ENCODE measurements around the gene TMEM181.

The TMEM181 gene

DNA sequence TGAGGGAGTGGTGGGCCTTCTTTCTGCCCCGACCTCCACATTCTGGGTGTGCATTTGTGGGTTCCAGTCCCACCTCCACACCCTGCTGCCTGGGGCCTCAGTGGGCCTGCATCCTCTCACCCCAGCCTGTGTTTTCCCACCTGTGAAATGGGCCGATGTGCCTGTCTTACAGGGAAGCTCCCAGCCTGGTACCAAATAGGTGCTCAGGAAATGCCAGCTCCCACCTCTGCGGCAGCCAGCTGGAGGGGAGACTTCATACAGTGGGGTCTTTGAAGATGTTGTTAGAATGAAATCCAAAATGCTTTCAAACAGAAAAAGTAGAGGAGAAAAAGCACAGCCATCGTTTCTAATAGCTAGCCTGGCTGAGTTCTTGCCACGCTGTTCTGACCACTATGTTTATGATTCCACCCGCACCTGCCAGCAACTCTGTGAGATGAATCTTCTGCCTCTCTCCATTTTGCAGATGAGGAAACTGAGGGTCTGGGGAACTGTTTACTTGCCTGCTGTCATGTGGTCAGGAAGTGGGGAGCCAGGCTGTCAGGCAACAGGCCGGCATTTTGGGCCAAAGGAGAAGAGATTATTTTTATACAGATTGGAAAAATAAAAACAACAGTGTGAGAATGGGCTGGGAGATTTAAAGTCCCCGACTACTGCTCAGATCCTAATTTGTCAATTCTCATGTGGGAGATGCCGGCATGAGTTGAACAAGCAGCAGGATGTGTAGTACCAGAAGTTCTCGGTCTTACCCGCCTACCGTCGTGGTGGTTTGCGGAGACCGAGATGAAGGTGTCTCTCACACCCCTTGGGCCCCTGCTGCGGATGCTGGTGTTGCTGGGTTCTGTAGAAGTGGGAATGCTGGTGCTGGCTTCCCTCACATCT is 4.6 kb downstream of the TMEM181 start:
- ATAC-seq = no peak

DNA sequence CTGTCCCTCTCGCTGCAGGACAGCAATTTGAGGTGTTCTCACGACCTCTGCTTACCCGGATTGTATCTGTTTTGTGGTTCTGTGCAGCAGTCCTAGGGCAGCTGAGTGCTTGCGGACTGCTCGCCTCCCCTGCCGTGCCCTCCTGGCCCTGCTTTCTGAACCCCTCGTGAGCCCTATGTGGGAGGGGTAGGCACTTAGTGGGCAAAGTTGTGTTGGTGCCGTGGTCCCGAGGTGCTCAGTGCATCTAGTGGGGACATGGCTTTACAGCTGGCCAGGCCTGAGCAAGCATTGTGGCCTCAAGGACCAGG is 5.2 kb downstream of the TMEM181 start:
- no peak for ATAC-seq

DNA sequence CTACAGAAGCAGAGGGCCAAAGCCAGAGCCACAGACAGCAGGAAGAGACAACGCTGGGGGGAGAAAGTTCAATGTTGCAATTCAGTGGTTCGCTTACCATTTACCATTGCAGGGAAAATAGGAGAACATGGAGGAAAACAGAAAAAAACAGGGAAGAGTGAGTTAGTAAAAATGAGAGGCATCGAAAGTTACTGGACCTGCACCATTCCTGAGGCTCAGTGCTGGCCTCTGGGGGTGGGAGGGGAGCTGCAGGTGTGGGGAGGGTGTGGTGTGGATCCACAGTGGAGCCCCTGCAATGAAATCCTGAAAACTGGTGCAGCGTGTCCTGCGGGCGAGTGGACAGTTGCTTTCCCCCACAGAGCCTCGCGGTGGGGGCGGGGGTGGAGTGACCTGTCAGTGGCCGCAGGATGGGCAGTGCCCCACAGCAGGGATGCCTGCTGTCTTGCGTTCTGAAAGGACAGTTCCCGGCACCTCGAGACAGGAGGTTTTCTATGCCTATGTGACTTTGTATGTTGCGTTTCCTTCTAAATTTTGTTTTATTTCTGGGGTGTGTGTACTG is 5.7 kb downstream of the TMEM181 start:
- no peak for ATAC-seq

DNA sequence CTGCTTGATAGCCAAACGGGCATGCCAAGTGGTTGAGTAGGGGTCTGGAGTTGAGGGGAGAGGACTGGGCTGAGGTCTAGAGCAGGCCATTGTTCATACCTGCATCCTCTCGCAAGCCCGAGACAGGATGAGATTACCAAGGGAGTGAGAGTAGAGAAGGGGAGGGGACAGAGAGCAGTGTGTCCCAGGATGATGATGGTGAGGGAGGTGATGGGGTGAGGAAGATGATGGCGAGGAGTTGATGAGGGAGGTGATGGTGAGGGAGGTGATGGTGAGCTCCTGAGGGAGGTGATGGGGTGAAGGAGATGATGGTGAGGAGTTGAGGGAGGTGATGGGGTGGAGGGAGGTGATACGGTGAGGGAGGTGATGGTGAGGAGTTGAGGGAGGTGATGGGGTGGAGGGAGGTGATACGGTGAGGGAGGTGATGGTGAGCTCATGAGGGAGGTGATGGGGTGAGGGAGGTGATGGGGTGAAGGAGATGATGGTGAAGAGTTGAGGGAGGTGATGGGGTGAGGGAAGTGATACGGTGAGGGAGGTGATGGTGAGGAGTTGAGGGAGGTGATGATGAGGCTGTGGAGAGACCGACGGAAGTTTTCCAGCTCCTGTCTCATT is 6.4 kb downstream of the TMEM181 start:
- no peak for ATAC-seq

DNA sequence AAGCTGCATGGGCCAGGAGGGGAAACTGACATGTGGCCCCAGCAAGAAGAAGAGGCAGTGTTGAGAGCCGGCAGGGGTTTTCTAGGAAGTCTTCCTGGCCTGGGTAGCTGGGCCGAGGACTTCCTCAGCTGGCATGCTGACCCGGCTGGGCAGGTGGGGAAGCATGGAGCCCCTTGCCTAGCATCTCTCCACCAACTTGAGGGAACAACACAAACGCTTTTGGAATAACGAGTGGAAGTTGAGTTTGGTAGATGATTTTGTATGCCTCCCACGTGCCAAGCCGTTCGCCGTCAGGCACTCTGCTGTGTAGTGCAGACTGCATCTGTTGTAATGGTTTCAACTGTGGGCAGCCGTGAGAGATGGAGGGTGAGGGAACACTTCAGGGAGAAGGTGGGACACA is 7.3 kb downstream of the TMEM181 start:
- no peak for ATAC-seq

DNA sequence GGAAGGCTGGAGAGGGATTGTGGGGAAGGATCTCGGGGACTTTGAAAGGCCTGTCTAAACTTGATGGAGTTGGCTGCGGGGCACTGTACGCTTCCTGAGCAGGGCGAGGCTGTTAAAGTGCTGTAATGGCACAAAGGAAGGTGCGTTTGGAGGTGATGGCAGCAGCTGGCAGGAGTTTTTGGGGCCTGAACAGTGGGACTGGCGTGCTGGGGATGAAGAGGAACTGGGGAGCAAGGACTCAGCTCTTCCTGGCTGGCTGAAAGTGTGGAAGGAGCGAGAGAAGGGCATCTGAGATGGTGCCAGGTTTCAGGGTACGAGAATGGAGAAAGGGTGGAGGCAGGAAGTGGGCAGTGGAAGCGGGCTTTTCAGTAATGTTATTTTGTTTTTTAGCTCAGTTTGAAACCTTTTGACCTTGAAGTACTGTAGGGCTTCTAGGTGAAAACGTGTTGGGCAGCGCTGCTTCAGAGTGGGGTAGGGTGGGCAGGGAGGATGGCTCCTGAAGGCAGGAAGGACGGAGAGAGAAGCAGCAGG is 8.0 kb downstream of the TMEM181 start:
- ATAC-seq = peak; percentile 29 to 36

DNA sequence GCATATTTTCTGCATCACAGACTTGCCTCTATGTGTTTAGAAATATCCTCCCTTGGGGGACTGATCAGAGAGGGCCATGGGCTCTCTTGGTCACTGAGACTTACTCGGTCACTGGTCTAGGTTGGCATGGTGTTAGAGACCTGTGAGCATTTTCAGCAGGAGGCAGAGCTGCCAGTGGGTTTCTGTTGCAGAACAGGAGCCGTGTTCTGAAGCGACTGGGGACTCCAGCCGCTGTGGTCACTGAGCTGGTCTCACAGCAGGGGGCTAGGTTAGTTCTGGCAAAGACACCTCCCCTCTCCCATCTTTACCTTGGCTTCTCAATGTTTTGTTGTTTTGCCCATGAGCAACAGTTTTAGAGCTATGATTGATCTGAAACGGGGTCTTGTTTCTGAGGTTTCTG is 8.7 kb downstream of the TMEM181 start:
- ATAC-seq = no peak

DNA sequence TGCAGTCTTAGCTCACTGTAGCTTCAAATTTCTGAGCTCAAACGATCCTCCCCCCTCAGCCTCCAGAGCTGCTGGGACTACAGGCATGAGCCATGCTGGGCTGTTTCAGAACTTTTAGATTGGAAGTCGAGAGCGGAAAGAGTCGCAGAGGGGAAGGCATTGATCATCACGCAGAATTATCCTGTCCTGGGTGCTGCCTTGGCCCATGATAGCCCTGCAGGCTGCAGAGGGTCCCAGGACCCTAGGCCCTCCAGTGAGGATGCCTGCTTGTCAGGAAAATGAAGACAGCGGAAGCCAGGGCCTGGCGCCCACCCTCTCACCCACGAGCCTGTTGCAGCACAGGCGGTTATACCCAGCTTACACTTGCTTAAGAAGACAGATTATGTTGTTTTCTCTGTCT is 9.1 kb downstream of the TMEM181 start:
- ATAC-seq = no peak

DNA sequence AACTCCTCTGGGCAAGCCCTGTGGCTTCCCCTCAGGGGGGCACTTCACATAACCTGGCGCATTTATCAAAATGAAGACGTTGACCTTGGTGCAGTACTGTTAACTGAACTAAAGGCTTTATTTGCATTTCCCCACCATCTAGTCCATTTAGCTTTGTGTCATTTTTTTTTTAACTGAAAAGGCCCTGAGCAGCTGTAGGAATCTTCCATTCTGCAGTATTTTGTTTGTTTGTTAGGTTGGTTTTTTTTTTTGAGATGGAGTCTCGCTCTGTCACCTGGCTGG is 10.7 kb downstream of the TMEM181 start:
- ATAC-seq = no peak

DNA sequence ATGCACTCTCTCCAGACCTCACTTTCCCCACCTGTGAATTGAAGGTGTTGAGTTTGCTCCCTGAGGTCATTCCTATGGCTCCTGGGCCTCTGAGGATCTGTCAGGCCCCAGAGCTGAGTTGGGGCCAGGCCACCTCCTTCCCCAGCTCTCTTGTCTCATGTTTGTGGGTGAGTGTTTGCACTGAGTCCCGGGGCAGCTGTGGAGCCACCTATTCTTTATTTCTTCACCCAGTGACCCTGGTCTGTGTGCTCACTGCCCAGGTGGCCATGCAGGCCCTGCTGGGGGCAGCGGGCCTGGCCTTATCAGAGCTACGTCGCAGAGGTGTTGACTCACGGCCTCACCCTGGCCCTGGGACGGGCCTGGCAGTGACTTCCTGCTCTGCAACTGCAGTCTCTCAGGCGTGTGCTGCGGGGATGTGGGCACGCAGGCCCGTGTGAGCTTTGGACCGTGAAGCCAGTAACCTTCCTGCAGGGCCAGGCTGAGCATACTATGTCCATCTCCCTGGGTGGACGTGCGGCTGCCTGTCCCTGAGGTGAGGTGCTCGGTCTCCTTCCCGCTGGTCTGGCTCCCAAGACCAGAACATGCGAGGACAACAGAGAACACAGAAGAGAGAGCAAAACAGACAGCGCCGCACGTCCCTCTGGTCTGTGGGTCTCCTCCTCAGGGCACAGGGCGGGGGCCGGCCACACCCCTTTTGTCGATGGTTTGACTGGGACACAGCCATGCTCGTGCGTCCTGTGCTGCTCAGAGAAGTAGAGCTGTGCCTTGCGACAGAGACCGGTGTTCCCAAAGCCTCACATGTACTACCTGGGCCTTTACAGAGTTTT is 12.1 kb downstream of the TMEM181 start:
- no peak for ATAC-seq

DNA sequence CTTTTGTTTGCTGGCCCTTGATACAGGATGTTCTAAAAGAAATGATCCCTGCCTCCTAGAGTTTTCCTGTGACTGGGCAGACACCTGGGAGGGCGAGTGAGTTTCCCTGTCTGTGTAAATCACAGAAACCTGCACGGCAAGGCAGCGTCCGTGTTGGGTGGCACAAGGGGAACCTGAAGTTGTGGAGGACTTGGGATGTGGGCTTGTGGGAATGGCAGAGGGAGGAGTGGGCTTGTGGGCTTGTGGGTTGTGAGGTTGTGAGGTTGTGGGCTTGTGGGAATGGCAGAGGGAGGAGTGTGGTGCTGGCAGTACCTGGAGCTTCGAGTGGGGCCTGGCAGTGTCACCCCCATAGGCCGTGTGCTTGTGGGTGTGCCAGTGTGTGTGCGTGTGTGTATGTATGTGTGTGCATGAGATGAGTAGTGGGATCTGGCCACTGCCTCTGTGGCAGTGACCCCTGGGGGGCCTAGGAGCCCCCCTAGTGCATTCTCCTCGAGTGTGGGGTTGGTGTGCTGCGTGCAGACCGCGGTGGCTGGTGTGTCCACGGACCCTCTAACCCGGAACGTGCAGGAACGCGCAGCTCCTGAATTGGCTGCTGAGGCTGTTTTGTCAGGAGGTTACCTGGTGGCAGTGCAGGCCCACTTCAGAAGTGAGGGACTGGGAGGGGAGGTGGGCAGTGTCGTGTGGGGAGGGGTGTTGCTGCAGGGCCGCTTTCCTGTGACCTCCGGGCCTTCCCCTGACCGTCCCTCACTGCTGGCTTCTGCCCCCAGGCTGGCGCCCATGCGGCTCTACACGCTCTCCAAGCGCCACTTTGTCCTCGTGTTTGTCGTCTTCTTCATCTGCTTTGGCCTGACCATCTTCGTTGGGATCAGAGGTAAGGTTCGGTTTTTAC is 13.0 kb downstream of the TMEM181 start:
- ATAC-seq = no peak

DNA sequence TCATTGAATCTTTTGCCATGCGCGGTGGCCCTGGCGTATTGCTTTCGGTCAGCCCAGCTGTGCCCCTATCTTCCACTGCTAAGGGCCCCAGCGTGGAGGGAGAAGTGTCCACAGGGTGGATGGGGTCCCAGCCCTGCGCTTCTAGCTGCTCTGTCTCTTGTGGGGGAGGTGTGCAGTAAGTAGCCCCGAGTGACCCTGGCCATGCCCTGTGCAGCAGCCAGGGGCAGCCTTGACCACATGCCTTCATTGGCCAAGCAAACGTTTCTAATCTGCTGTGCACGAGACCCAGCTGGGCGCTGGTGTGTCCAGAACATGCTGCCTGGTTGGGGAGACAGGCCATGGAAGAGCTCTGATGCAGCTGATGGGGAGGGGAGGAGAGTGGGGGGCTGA is 13.6 kb downstream of the TMEM181 start:
- ATAC-seq = no peak

DNA sequence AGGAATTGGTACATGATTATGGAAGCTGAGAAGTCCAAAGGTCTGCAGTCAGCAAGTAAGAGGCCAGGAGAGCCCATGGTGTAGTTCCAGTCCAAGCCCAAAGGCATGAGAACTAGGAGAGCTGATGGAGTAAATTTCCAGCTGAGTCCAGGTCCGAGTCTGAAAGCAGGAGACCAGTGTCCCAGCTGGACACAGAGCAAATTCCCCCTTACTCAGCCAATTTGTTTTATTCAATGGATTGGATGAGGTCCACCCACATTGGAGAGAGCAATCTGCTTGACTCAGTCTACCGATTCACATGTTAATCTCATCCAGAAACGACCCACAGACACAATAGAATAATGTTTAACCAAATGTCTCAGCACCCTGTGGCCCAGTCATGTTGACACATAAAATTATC is 14.9 kb downstream of the TMEM181 start:
- ATAC-seq = no peak

DNA sequence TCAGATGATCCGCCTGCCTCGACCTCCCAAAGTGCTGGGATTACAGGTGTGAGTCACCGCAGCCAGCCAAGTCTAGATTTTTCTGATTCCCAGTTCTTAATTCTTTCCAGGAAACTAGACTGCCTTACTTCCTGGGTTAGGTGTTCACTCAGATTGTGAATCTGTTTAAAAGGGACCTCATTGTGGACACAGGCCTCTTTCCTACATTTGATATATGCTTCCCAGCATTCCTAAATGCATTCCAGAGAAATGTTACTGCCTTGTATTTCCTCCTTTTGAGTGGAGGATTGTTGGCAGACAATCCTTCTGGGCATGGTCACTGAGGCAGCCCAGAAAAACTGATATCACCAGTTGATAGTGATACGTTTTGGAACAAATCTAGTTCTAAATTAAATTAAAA is 15.7 kb downstream of the TMEM181 start:
- no peak for ATAC-seq

DNA sequence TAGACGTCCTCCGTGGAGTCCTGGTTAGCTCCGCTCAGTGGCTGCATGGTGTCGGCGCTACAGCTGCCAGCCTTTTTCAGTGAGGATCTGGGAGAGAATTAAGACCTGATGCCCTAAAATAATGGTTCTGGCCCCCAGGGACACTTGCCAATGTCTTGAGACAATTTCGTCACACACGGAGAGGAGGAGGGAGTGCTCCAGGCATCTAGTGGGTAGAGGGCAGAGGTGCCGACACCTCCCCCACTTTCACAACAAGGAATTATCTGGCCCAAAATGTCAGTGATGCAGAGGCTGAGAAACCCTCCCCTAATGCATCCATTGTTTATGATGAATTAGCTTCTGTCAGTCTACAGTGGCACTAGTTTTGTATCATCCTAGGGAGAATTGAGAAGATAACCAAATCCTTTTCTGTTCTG is 24.4 kb downstream of the TMEM181 start:
- no peak for ATAC-seq

DNA sequence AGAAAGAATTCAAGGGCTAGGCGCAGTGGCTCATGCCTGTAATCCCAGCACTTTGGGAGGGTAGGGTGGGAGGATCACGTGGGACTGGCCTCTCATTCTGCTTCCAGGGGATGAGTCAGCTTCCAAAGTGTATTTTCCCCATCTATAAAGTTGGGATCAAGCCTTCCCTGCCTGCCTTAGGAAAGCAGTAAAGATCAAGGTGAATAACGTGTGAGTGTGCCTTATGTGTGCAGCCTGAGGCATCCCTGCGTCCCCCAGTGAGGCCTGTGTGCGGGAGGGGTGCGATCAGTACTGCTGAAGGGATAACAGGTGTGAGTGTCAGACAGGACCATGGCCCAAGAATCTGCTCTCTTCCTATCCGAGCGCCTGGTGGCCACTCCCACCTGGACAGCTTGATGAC is 26.8 kb downstream of the TMEM181 start:
- ATAC-seq = no peak

DNA sequence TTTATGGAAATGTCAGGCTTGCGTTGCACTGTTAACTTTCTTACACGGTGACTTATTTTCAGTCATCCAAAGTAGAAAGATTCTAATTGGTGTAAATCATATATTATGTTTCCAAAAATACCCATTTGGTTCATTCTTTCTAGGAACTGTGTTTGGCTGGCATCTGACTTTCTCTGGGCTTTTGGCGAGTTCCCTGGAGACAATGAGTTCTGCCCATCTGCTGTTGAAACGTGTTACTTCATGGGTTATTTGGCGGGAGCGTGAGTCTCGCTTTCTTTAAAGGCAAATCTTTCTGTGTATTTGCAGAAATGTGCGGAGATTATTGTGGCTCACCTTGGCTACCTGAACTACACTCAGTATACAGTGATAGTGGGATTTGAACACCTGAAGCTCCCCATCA is 29.5 kb downstream of the TMEM181 start:
- no peak for ATAC-seq

DNA sequence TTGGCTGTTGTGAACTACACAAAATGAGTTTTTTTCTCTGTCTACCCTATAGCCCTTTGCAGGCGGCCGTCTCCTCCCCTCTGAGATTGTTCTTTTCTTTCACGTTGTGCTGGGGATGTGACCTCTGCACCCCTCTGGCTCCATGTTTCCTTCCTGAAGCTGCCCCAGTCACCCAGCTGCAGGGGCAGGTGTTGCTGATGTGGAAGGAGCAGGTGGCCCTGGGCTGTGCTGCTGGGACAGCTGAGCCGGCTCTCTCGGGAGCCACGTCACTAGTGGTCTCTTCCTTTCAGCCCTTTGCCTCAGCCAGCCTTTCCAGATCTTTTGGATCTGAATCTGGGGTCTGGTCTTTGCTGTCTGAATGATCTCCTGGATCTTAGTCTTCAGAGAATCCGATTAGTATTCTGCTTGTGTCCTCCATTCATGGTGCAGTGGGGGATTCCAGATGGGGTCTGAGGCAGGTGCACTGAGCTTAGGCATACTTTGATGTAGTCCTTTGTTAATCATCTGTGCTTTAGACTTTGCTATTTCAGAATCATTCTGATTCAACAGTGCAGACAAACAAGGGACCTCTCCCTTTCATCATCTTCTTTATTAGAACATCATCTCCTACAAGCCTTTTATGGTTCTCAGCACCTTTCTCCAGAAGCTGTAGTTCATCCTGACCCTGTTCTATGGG is 31.4 kb downstream of the TMEM181 start:
- ATAC-seq = peak in 1 of 2 donors; percentile 51

DNA sequence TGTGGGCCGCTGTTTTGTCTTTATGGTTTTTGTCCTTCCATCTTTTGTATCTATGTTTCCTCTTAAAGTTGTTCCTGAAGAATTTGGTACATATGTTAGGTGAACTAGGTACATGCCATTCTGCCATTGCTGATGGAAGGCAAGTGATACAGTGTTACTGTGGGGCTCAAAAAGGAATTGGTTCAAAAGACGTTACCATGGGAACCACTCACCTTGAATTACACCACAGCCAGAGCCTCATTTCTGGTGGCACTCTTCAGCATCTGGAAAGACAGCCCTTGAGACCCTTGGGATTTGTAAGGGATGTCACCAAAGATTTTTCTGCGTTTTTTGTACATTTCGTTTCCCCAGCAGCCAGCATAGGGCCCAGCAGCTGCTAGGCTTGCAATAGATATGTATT is 31.9 kb downstream of the TMEM181 start:
- ATAC-seq = no peak

DNA sequence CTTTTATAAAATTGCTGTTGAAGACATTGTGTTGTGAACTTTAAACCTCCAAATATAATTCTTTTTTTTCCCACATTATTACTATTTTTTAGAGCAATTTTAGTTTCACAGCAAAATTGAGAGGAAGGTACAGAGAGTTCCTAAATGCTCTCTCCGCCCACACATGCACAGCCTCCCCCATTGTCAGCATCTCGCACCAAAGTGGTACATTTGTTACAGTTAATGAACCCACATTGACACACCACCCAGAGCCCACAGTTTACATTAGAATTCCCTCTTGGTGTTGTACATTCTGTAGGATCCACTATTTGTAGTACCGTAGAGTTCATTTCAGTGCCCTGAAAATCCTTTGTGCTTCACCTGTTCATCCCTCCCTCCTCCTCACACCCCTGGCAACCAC is 33.8 kb downstream of the TMEM181 start:
- ATAC-seq = no peak

DNA sequence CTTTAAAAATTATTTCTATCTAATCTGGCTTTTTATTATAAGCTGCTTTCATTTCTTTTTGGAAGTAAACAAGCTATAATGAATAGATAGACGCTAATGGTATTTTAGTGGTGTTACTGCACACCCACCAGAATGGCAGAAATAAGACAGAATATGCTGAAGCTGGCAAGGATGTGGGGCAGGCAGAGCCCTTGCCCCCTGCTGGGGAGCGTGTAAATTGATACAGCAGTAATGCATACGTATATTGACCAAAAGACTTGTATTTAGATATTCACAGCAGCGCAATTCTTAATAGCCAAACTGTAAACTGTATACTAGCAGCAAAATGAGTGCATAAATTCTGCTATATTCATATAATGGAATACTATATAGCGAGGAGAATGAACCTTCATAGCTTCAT is 35.3 kb downstream of the TMEM181 start:
- ATAC-seq = no peak

DNA sequence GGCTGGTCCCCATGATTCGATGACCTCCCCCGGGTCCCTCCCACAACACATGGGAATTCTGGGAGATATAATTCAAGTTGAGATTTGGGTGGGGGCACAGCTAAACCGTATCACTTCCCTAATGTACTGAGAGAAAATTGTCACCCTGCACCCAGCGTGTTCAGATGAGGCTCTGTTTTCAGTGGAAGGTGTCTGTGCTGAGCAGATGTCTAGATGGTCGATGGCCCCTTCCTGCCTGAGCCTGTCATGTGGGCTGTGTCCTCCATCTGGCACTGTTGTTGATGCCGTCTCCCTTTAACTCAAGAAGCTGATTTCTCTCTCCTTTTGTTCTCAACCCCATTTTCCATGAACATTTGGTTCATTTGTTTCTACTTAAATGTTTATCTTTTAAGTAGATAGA is 37.0 kb downstream of the TMEM181 start:
- ATAC-seq = no peak

Data from activated CD4-positive, CD25-positive, alpha-beta regulatory T cell treated with anti-CD3 and anti-CD28 coated beads, Interleukin-2, amount 50 U/mL, for 24 hours (primary cell).